HG02885 (cell line): ENCODE results near the gene ZNF283.

ENCODE experiments used
- ATAC-seq: cut with Tn5 transposase; IDR thresholded peaks from one replicate; pipeline ENCODE4 v1.9.1; 2021; ENCODE audit warnings: mild to moderate bottlenecking; ENCODE audit not compliant: unreplicated experiment, poor library complexity

The ZNF283 gene

GRCh38 chr19:43826787-43827754, at the start of gene ZNF283:
ZNF283 (plus strand) TSS chr19:43827321; CDS start chr19:43833505, 6,184 bp downstream.
- ATAC-seq = peak; percentile 95

- no peak for ATAC-seq
Observed at GRCh38 chr19:43778651-43779050, 48.5 kb upstream of the ZNF283 start.

- no peak for ATAC-seq
Observed at GRCh38 chr19:43779147-43779819, 47.8 kb upstream of the ZNF283 start.

GRCh38 chr19:43779820-43780219, 47.3 kb upstream of the ZNF283 start:
- ATAC-seq = no peak

- peak; percentile 30 for ATAC-seq
Observed at GRCh38 chr19:43780706-43781525, 46.2 kb upstream of the ZNF283 start, which contains the start of gene KCNN4. KCNN4 (minus strand) TSS chr19:43780973; CDS start chr19:43780861, 112 bp downstream.

GRCh38 chr19:43781630-43782310, 45.4 kb upstream of the ZNF283 start:
- no peak for ATAC-seq

GRCh38 chr19:43782311-43782660, 44.8 kb upstream of the ZNF283 start:
- ATAC-seq = no peak

GRCh38 chr19:43782689-43783231, 44.4 kb upstream of the ZNF283 start:
- peak; percentile 41 for ATAC-seq

GRCh38 chr19:43783636-43784035, 43.5 kb upstream of the ZNF283 start:
- ATAC-seq = no peak

- no peak for ATAC-seq
Observed at GRCh38 chr19:43784241-43784980, 42.7 kb upstream of the ZNF283 start.

- peak; percentile 44 for ATAC-seq
Observed at GRCh38 chr19:43784981-43785808, 41.9 kb upstream of the ZNF283 start.

GRCh38 chr19:43786665-43787064, 40.5 kb upstream of the ZNF283 start:
- no peak for ATAC-seq

- no peak for ATAC-seq
Observed at GRCh38 chr19:43789029-43789428, 38.1 kb upstream of the ZNF283 start.

GRCh38 chr19:43790587-43790986, 36.5 kb upstream of the ZNF283 start:
- no peak for ATAC-seq

- no peak for ATAC-seq
Observed at GRCh38 chr19:43797118-43797517, 30.0 kb upstream of the ZNF283 start.

GRCh38 chr19:43797556-43797955, 29.6 kb upstream of the ZNF283 start:
- ATAC-seq = no peak

GRCh38 chr19:43798026-43798545, 29.0 kb upstream of the ZNF283 start:
- no peak for ATAC-seq
